HCT116 (cell line): ENCODE results near the gene SUMO3. TPM values are rescaled to one million over a fixed set of nuclear protein-coding genes. Genes with fewer than 3 reads are reported as not detected.

Source experiments
- ATAC-seq: fragments of 200-7000 bp; cut with Tn5 transposase; 2 replicates; pipeline ENCODE4 v1.9.1; 2020; ENCODE audit warnings: mild to moderate bottlenecking, moderate library complexity
- BruUV-seq: library from RNA; stranded (reverse); fragments of 400-500 nt; replicated peaks from 2 replicates; lab custom pipeline; 2021; lab: Mats Ljungman, UMichigan
- CTCF ChIA-PET: fragments of 300-600 bp; sonication (Branson Sonifier 250); formaldehyde crosslinking; loops from one replicate; lab custom pipeline; 2021; ENCODE audit warnings: antibody characterized with exemption; lab: Charles Lee
- POLR2A ChIA-PET: fragments of 300-600, 350-600 bp; sonication (Branson Sonifier 250); formaldehyde crosslinking; loops from one replicate; lab custom pipeline; 2021; ENCODE audit warnings: antibody characterized with exemption; lab: Charles Lee
- RAD21 ChIA-PET, 2 experiments: fragments of 300-600 bp; sonication (Branson Sonifier 250); formaldehyde crosslinking; loops; one replicate each; lab custom pipeline; 2023; ENCODE audit warnings: low total read pairs in 2 of 2; ENCODE audit not compliant: uncharacterized antibody in 2 of 2, unreplicated experiment in 2 of 2, low non-redundant PET in 1 of 2; lab: Charles Lee
- DNase-seq: peaks from one replicate; pipeline ENCODE4 v3.0.0-alpha.2; 2010; ENCODE audit warnings: low read depth, low spot score
- H2AFZ ChIP-seq: fragments of 200-600 bp; shearing (Covaris generic), sonication (generic); 2 replicates; pipeline ENCODE4 v1.6.1; 2017; ENCODE audit warnings: low read depth, mixed run types, mixed read lengths, antibody characterized with exemption, low read length; ENCODE audit not compliant: poor library complexity, severe bottlenecking
- H3K27ac ChIP-seq: 2 replicates; pipeline ENCODE4 v1.5.1; 2012; ENCODE audit warnings: low read depth, low read length
- H3K27me3 ChIP-seq: fragments of 200-600 bp; sonication (generic); 2 replicates; pipeline ENCODE4 v1.6.1; 2016; ENCODE audit warnings: mixed run types, low read length, mixed read lengths; ENCODE audit not compliant: insufficient read depth
- H3K36me3 ChIP-seq, 2 experiments: fragments of 200-500 bp in 1 of 2; fragments of 200-600 bp in 1 of 2; sonication (Bioruptor generic) in 1 of 2; sonication (generic) in 1 of 2; 2 replicates each; pipeline versions ENCODE4 v1.5.1 to v1.6.1; 2014 to 2016; ENCODE audit warnings: low read length in 2 of 2, inconsistent platforms in 1 of 2, mixed read lengths in 1 of 2, mixed run types in 1 of 2; ENCODE audit not compliant: insufficient read depth in 2 of 2, control insufficient read depth in 1 of 2
- H3K4me1 ChIP-seq, 2 experiments: fragments of 200-600 bp in 1 of 2; sonication (generic) in 1 of 2; 2 replicates each; pipeline versions ENCODE4 v1.5.1 to v1.6.1; 2012 to 2017; ENCODE audit warnings: low read length in 2 of 2, inconsistent platforms in 1 of 2, mild to moderate bottlenecking in 1 of 2, mixed read lengths in 1 of 2, mixed run types in 1 of 2, moderate library complexity in 1 of 2; ENCODE audit not compliant: insufficient read depth in 2 of 2, control insufficient read depth in 1 of 2
- H3K4me2 ChIP-seq: fragments of 200-600 bp; sonication (generic); 2 replicates; pipeline ENCODE4 v1.6.1; 2017; ENCODE audit warnings: mixed run types, low read length, mixed read lengths
- H3K4me3 ChIP-seq, 2 experiments: fragments of 200-600 bp in 1 of 2; sonication (generic) in 1 of 2; replicated peaks in 1 of 2; 2 replicates each; pipeline ENCODE4 v1.5.1; 2011 to 2016; ENCODE audit warnings: low read length in 2 of 2, control low read depth in 1 of 2, low read depth in 1 of 2, mild to moderate bottlenecking in 1 of 2, mixed read lengths in 1 of 2, mixed run types in 1 of 2
- H3K79me2 ChIP-seq: fragments of 200-600 bp; sonication (generic); 2 replicates; pipeline ENCODE4 v1.6.1; 2017; ENCODE audit warnings: mild to moderate bottlenecking, mixed run types, low read length, moderate library complexity, mixed read lengths; ENCODE audit not compliant: insufficient read depth
- H3K9ac ChIP-seq: fragments of 200-600 bp; sonication (generic); 2 replicates; pipeline ENCODE4 v1.6.1; 2016; ENCODE audit warnings: low read length, mixed read lengths
- H3K9me2 ChIP-seq: fragments of 200-600 bp; sonication (generic), shearing (Covaris generic); 2 replicates; pipeline ENCODE4 v1.6.1; 2017; ENCODE audit warnings: mixed run types, mild to moderate bottlenecking, moderate library complexity; ENCODE audit not compliant: insufficient read depth
- H3K9me3 ChIP-seq, 2 experiments: fragments of 200-500 bp in 1 of 2; fragments of 200-600 bp in 1 of 2; sonication (Bioruptor generic) in 1 of 2; sonication (generic) in 1 of 2; 2 replicates each; pipeline ENCODE4 v1.6.1; 2014 to 2017; ENCODE audit warnings: low read length in 2 of 2, mixed read lengths in 2 of 2, inconsistent platforms in 1 of 2, low read depth in 1 of 2, mild to moderate bottlenecking in 1 of 2, mixed run types in 1 of 2, moderate library complexity in 1 of 2; ENCODE audit not compliant: control insufficient read depth in 1 of 2, insufficient read depth in 1 of 2
- H4K20me1 ChIP-seq: fragments of 200-600 bp; sonication (generic), shearing (Covaris generic); 2 replicates; pipeline ENCODE4 v1.6.1; 2017; ENCODE audit warnings: mixed run types, mild to moderate bottlenecking, moderate library complexity; ENCODE audit not compliant: insufficient read depth
- CBX3 ChIP-seq: IDR thresholded peaks from 2 replicates; pipeline ENCODE4 v1.6.1; 2012; ENCODE audit warnings: low read depth
- EGR1 ChIP-seq: IDR thresholded peaks from 2 replicates; pipeline ENCODE4 v1.6.1; 2012; ENCODE audit warnings: low read depth
- ELF1 ChIP-seq: IDR thresholded peaks from 2 replicates; pipeline ENCODE4 v1.6.1; 2012; ENCODE audit warnings: low read depth, borderline replicate concordance
- EZH2 ChIP-seq: fragments of 200-600 bp; sonication (generic); IDR thresholded peaks from 2 replicates; pipeline ENCODE4 v1.6.1; 2017; ENCODE audit warnings: antibody characterized with exemption, mixed run types
- EZH2phosphoT487 ChIP-seq: fragments of 200-600 bp; IDR thresholded peaks from 2 replicates; pipeline ENCODE4 v1.6.1; 2018; ENCODE audit warnings: antibody characterized with exemption, borderline replicate concordance
- FOSL1 ChIP-seq: IDR thresholded peaks from 2 replicates; pipeline ENCODE4 v1.6.1; 2012; ENCODE audit warnings: low read depth
- JUND ChIP-seq: IDR thresholded peaks from 2 replicates; pipeline ENCODE4 v1.6.1; 2012
- POLR2A ChIP-seq: IDR thresholded peaks from 2 replicates; pipeline ENCODE4 v1.7.0; 2011; ENCODE audit warnings: borderline replicate concordance; ENCODE audit not compliant: insufficient read depth, insufficient read length; ENCODE audit errors: extremely low read depth
- POLR2AphosphoS5 ChIP-seq: IDR thresholded peaks from 2 replicates; pipeline ENCODE4 v1.6.1; 2011; ENCODE audit warnings: mild to moderate bottlenecking, low read depth, low read length, moderate library complexity
- RAD21 ChIP-seq: IDR thresholded peaks from 2 replicates; pipeline ENCODE4 v1.6.1; 2012; ENCODE audit warnings: low read depth, mild to moderate bottlenecking
- REST ChIP-seq: IDR thresholded peaks from 2 replicates; pipeline ENCODE4 v1.6.1; 2012; ENCODE audit warnings: low read depth
- SIN3A ChIP-seq: IDR thresholded peaks from 2 replicates; pipeline ENCODE4 v1.6.1; 2012; ENCODE audit warnings: low read depth
- SP1 ChIP-seq: IDR thresholded peaks from 2 replicates; pipeline ENCODE4 v1.6.1; 2012; ENCODE audit warnings: low read depth
- intact Hi-C: fragments of 100-400 bp; cut with micrococcal nuclease; formaldehyde crosslinking; loops from 2 replicates; pipeline ENCODE4 v1.10.0; 2022
- total RNA-seq: library from RNA; stranded (reverse); gene quantifications from one replicate; pipeline ENCODE4 v1.2.1, GENCODE V29; 2021; ENCODE audit not compliant: unreplicated experiment
- TF ChIP-seq, protein P1 (sequence below), 3 experiments: fragments of 200-600 bp in 1 of 3; sonication (generic) in 1 of 3; IDR thresholded peaks in 2 of 3; conservative IDR thresholded peaks in 1 of 3; 2 replicates each; pipeline ENCODE4 v1.5.1; 2012 to 2017; ENCODE audit warnings: low read depth in 2 of 3, low read length in 2 of 3, antibody characterized with exemption in 1 of 3, borderline replicate concordance in 1 of 3, control low read depth in 1 of 3, mild to moderate bottlenecking in 1 of 3, mixed read lengths in 1 of 3, mixed run types in 1 of 3, moderate library complexity in 1 of 3; ENCODE audit not compliant: insufficient read depth in 1 of 3
- TF ChIP-seq, protein P2 (sequence below): IDR thresholded peaks from 2 replicates; pipeline ENCODE4 v1.6.1; 2012

The SUMO3 gene
- total RNA-seq, 1 experiment from 2014 or later, result 31.5 TPM

- no peak for TF ChIP-seq REST
Measured at GRCh38 chr21:44866780-44867179, 48.9 kb upstream of the SUMO3 start (continued).

DNA sequence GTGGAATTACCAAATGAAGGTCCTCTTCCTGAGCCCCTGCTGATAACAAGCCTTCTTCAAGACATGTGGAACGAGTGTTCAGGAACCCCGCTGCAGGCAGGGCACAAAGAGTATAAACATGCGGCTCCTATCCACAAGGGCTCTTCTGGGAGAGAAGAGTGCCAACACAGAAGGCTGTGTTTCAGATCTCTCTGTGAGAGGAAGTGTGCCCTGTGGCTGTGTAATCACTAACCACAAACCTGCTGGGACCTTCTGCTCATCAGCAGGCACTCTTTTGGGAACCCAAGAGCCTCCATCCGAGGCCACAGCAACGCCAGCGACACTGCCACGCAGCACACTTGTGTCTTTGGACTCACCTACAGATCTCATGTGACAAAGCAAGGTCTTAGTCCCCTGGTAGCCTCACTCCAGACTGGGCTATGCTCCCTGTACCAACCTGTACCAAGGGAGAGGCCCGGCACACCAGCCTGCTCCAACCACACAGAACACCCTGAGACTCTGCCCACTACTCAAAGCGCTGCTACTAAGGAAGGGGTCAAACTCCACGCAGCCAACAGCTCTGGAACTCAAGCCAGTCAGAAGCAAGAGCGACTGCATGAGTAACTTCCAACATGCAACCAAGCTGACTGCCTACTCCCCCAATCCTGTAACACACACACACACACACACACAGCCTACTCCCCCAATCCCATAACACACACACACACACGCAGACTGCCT, 47.9 kb upstream of the SUMO3 start:
- ChIA-PET CTCF (no interaction called here), POLR2A (interaction anchor here (1.3 kb wide), 1 partner anchor 7 kb away, joined by 3 read pairs; no protein-coding TSS in a partner anchor), RAD21 (no interaction called here)
- ATAC-seq (no peak), DNase-seq (no peak)
- no peak overlapping the region for H3K4me2 ChIP-seq
- H3K36me3 ChIP-seq, result peaks cover 4 to 10% of the 10 kb centered on the region in 2 experiments; a peak in 3 of 4 replicates
- H3K9me2 ChIP-seq, result no peaks in the 10 kb centered on the region
- no peaks in the 10 kb centered on the region for H3K9me3 ChIP-seq
- H3K79me2 ChIP-seq, result peaks cover 91% of the 10 kb centered on the region
- H3K27ac ChIP-seq, result no peak overlapping the region; the same call in 1 of the 2 replicates
- H3K4me1 ChIP-seq, result peaks cover 32 to 43% of the 10 kb centered on the region in 2 experiments
- H2AFZ ChIP-seq, result no peak overlapping the region
- no TSS peak for BruUV-seq
- intact Hi-C loops, result loop anchor here (5.0 kb wide), 1 partner anchor 88 kb away; no protein-coding TSS in a partner anchor
- no peak overlapping the region for H3K9ac ChIP-seq
- no peak for TF ChIP-seq JUND
- no peak for TF ChIP-seq POLR2AphosphoS5
- TF ChIP-seq EGR1, result no peak
- no peak for TF ChIP-seq CBX3
- TF ChIP-seq EZH2, result no peak
- TF ChIP-seq POLR2A, result no peak
- TF ChIP-seq SP1, result no peak
- no peak for TF ChIP-seq SIN3A
- no peak for TF ChIP-seq FOSL1
- no peak for TF ChIP-seq RAD21
- no peak for TF ChIP-seq REST
- TF ChIP-seq ELF1, result no peak
- TF ChIP-seq, protein P1, sequence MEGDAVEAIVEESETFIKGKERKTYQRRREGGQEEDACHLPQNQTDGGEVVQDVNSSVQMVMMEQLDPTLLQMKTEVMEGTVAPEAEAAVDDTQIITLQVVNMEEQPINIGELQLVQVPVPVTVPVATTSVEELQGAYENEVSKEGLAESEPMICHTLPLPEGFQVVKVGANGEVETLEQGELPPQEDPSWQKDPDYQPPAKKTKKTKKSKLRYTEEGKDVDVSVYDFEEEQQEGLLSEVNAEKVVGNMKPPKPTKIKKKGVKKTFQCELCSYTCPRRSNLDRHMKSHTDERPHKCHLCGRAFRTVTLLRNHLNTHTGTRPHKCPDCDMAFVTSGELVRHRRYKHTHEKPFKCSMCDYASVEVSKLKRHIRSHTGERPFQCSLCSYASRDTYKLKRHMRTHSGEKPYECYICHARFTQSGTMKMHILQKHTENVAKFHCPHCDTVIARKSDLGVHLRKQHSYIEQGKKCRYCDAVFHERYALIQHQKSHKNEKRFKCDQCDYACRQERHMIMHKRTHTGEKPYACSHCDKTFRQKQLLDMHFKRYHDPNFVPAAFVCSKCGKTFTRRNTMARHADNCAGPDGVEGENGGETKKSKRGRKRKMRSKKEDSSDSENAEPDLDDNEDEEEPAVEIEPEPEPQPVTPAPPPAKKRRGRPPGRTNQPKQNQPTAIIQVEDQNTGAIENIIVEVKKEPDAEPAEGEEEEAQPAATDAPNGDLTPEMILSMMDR (IDR thresholded peaks at IDR 0.05 in 2 of 3, conservative IDR thresholded peaks at IDR 0.05 in 1 of 3; ENCODE audit: borderline replicate concordance in 1 of 3, insufficient read depth in 1 of 3, low read depth in 2 of 3, low read length in 2 of 3), result no peak
- TF ChIP-seq, protein P2, sequence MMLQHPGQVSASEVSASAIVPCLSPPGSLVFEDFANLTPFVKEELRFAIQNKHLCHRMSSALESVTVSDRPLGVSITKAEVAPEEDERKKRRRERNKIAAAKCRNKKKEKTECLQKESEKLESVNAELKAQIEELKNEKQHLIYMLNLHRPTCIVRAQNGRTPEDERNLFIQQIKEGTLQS, result no peak
- TF ChIP-seq EZH2phosphoT487, result no peak
- TF ChIP-seq, all 23 proteins: peak for 0
- no peaks in the 10 kb centered on the region for H4K20me1 ChIP-seq
- H3K4me3 ChIP-seq, result no peak overlapping the region
- no peaks in the 10 kb centered on the region for H3K27me3 ChIP-seq
